ENCODE results near the gene NANOS2.

The NANOS2 gene

DNA sequence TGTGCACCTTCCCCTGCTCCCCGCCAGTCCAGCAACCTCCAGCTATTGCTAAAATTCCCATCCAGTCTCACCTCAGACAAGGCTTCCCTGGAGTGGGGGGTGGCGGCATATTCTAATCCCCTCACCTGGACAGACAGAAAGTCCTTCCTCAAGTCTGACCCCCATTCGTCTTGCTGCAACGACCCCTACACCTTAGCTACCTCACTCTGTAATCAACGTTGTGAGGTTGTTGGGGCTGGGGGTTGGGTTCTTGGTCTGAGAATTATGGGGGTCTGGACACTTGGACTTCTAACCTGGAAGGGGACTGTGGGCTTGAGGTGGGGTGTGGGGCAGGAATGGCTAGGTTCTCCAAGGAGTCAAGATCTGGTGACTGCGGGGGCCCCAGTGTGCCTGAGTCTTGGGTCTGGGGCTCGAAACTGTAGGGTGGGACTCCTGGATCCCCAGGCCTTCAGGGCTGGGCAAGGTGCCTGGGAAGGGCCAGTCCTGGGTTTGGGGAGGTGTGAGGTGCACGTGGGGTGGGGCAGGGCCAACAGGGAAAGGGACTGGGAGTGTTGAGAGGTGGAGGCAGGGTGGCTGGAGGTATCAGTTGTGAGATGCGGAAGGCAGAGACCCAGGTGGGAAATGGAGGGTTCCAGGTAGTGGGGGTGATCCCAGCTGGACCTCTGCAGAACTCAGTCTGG is 49.2 kb downstream of the NANOS2 start:
- no peak for TF ChIP-seq SNAI2 (CRISPR knock-in tag; IDR thresholded peaks at IDR 0.05)
- TF ChIP-seq BACH2 (CRISPR knock-in tag; IDR thresholded peaks at IDR 0.05; ENCODE audit: borderline replicate concordance) = no peak
- TF ChIP-seq GLIS3 (CRISPR knock-in tag; IDR thresholded peaks at IDR 0.05) = no peak
- TF ChIP-seq, protein P1, sequence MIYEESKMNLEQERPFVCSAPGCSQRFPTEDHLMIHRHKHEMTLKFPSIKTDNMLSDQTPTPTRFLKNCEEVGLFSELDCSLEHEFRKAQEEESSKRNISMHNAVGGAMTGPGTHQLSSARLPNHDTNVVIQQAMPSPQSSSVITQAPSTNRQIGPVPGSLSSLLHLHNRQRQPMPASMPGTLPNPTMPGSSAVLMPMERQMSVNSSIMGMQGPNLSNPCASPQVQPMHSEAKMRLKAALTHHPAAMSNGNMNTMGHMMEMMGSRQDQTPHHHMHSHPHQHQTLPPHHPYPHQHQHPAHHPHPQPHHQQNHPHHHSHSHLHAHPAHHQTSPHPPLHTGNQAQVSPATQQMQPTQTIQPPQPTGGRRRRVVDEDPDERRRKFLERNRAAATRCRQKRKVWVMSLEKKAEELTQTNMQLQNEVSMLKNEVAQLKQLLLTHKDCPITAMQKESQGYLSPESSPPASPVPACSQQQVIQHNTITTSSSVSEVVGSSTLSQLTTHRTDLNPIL (CRISPR knock-in tag; IDR thresholded peaks at IDR 0.05; ENCODE audit: low read depth) = no peak
- TF ChIP-seq ARNTL (CRISPR knock-in tag; IDR thresholded peaks at IDR 0.05; ENCODE audit: borderline replicate concordance, low read depth) = no peak
- no peak for TF ChIP-seq ZNF70 (CRISPR knock-in tag; IDR thresholded peaks at IDR 0.05)
- TF ChIP-seq OSR1 (CRISPR knock-in tag; IDR thresholded peaks at IDR 0.05) = no peak
- no peak for TF ChIP-seq ZC3H10 (CRISPR knock-in tag; IDR thresholded peaks at IDR 0.05)
- no peak for TF ChIP-seq ZNF8 (CRISPR knock-in tag; IDR thresholded peaks at IDR 0.05)
- no peak for TF ChIP-seq ESRRG (CRISPR knock-in tag; IDR thresholded peaks at IDR 0.05)
- no peak for TF ChIP-seq RARB (CRISPR knock-in tag; IDR thresholded peaks at IDR 0.05)
- TF ChIP-seq TCF4 (CRISPR knock-in tag; IDR thresholded peaks at IDR 0.05; ENCODE audit: borderline replicate concordance) = no peak
- TF ChIP-seq, protein P2, sequence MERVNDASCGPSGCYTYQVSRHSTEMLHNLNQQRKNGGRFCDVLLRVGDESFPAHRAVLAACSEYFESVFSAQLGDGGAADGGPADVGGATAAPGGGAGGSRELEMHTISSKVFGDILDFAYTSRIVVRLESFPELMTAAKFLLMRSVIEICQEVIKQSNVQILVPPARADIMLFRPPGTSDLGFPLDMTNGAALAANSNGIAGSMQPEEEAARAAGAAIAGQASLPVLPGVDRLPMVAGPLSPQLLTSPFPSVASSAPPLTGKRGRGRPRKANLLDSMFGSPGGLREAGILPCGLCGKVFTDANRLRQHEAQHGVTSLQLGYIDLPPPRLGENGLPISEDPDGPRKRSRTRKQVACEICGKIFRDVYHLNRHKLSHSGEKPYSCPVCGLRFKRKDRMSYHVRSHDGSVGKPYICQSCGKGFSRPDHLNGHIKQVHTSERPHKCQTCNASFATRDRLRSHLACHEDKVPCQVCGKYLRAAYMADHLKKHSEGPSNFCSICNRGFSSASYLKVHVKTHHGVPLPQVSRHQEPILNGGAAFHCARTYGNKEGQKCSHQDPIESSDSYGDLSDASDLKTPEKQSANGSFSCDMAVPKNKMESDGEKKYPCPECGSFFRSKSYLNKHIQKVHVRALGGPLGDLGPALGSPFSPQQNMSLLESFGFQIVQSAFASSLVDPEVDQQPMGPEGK (CRISPR knock-in tag; IDR thresholded peaks at IDR 0.05; ENCODE audit: borderline replicate concordance) = no peak
- TF ChIP-seq ZNF565 (CRISPR knock-in tag; conservative IDR thresholded peaks at IDR 0.05; ENCODE audit: low read depth) = no peak
- no peak for TF ChIP-seq ZFP30 (CRISPR knock-in tag; IDR thresholded peaks at IDR 0.05)
- TF ChIP-seq CSDC2 (CRISPR knock-in tag; IDR thresholded peaks at IDR 0.05) = no peak
- no peak for TF ChIP-seq ZFP3 (CRISPR knock-in tag; IDR thresholded peaks at IDR 0.05)
- no peak for TF ChIP-seq TOX (CRISPR knock-in tag; IDR thresholded peaks at IDR 0.05; ENCODE audit: borderline replicate concordance)
- TF ChIP-seq, protein P3, sequence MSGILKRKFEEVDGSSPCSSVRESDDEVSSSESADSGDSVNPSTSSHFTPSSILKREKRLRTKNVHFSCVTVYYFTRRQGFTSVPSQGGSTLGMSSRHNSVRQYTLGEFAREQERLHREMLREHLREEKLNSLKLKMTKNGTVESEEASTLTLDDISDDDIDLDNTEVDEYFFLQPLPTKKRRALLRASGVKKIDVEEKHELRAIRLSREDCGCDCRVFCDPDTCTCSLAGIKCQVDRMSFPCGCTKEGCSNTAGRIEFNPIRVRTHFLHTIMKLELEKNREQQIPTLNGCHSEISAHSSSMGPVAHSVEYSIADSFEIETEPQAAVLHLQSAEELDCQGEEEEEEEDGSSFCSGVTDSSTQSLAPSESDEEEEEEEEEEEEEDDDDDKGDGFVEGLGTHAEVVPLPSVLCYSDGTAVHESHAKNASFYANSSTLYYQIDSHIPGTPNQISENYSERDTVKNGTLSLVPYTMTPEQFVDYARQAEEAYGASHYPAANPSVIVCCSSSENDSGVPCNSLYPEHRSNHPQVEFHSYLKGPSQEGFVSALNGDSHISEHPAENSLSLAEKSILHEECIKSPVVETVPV (CRISPR knock-in tag; IDR thresholded peaks at IDR 0.05) = no peak
- no peak for ATAC-seq

DNA sequence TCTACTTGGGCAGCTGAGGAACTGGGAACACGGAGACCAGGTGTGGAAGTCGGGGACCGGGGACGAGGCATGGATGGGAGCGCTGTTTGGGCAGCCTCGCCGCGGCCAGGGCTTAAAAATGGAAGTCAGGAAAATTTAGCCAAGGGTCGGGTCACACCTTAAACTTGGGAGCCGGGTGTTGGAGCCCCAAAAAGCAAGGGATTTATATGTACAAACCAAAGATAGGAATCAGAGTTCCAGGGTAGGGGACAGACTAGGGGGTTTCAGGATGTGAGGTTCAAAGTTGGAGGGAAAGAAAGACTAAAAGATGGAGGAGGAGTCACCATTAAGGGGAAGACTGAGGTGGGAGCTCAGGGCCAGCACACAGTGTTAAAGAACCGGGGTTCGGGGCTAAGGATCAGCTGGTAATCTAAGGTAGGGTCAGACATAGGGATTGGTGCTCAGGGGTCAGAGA is 49.9 kb downstream of the NANOS2 start:
- ATAC-seq = no peak
- TF ChIP-seq, protein P2 (CRISPR knock-in tag; IDR thresholded peaks at IDR 0.05; ENCODE audit: borderline replicate concordance) = no peak
- TF ChIP-seq RARB (CRISPR knock-in tag; IDR thresholded peaks at IDR 0.05) = no peak
- TF ChIP-seq BACH2 (CRISPR knock-in tag; IDR thresholded peaks at IDR 0.05; ENCODE audit: borderline replicate concordance) = no peak
- TF ChIP-seq ESRRG (CRISPR knock-in tag; IDR thresholded peaks at IDR 0.05) = no peak
- TF ChIP-seq ZNF565 (CRISPR knock-in tag; conservative IDR thresholded peaks at IDR 0.05; ENCODE audit: low read depth) = no peak
- TF ChIP-seq TCF4 (CRISPR knock-in tag; IDR thresholded peaks at IDR 0.05; ENCODE audit: borderline replicate concordance) = no peak
- TF ChIP-seq ZFP3 (CRISPR knock-in tag; IDR thresholded peaks at IDR 0.05) = no peak
- TF ChIP-seq, protein P3 (CRISPR knock-in tag; IDR thresholded peaks at IDR 0.05) = no peak
- no peak for TF ChIP-seq GLIS3 (CRISPR knock-in tag; IDR thresholded peaks at IDR 0.05)
- no peak for TF ChIP-seq ZFP30 (CRISPR knock-in tag; IDR thresholded peaks at IDR 0.05)
- no peak for TF ChIP-seq ZNF70 (CRISPR knock-in tag; IDR thresholded peaks at IDR 0.05)
- TF ChIP-seq ISL1 (CRISPR knock-in tag; IDR thresholded peaks at IDR 0.05) = no peak
- TF ChIP-seq ZNF8 (CRISPR knock-in tag; IDR thresholded peaks at IDR 0.05) = no peak
- TF ChIP-seq ARNTL (CRISPR knock-in tag; IDR thresholded peaks at IDR 0.05; ENCODE audit: borderline replicate concordance, low read depth) = no peak
- TF ChIP-seq, protein P1 (CRISPR knock-in tag; IDR thresholded peaks at IDR 0.05; ENCODE audit: low read depth) = no peak
- no peak for TF ChIP-seq ZC3H10 (CRISPR knock-in tag; IDR thresholded peaks at IDR 0.05)
- no peak for TF ChIP-seq CSDC2 (CRISPR knock-in tag; IDR thresholded peaks at IDR 0.05)

Measured in SK-N-SH treated with all-trans-retinoic acid at 6 μM for 48 hours (cell line).